Testis (tissue), 3 donors: ENCODE measurements around the gene TPCN1. TPM values are rescaled to one million over a fixed set of nuclear protein-coding genes. Genes with fewer than 3 reads are reported as not detected.

ENCODE experiments used
- DNase-seq: peaks from one replicate; pipeline ENCODE4 v3.0.0-alpha.2; 2019
- H3K27ac ChIP-seq, 2 donors: fragments of 200-600 bp; sonication (generic); one replicate each; pipeline ENCODE4 v1.5.1; 2019
- H3K27me3 ChIP-seq: fragments of 200-600 bp; sonication (generic); one replicate; pipeline ENCODE4 v1.5.1; 2019
- H3K36me3 ChIP-seq: fragments of 200-600 bp; sonication (generic); one replicate; pipeline ENCODE4 v1.5.1; 2017; ENCODE audit warnings: low read depth; ENCODE audit errors: missing control alignments
- H3K4me1 ChIP-seq: fragments of 200-600 bp; sonication (generic); one replicate; pipeline ENCODE4 v1.5.1; 2019
- H3K4me3 ChIP-seq, 2 donors: fragments of 200-600 bp; sonication (generic); one replicate each; pipeline ENCODE4 v1.5.1; 2017 to 2019
- H3K9me3 ChIP-seq: fragments of 200-600 bp; sonication (generic); one replicate; pipeline ENCODE4 v1.5.1; 2017
- CTCF ChIP-seq, 3 experiments: fragments of 450-650 bp in 2 of 3; fragments of 200-600 bp in 1 of 3; sonication (generic) in 1 of 3; IDR thresholded peaks; one replicate each; pipeline ENCODE4 v1.5.1; 2016 to 2019; ENCODE audit warnings: antibody characterized with exemption in 3 of 3, mild to moderate bottlenecking in 2 of 3, moderate library complexity in 1 of 3
- POLR2A ChIP-seq: fragments of 450-650 bp; IDR thresholded peaks from one replicate; pipeline ENCODE4 v1.6.1; 2017; ENCODE audit warnings: antibody characterized with exemption, mild to moderate bottlenecking, moderate library complexity
- WGBS, 2 donors: methylation state at CpG; one replicate each; pipeline ENCODE4 v1.1.5; 2018; 5-methylcytosine and 5-hydroxymethylcytosine counted together
- intact Hi-C: fragments of 100-400 bp; cut with DNase I; formaldehyde crosslinking; loops from one replicate; pipeline ENCODE4 v1.15.1; 2023; ENCODE audit warnings: low total_unique reads
- polyA plus RNA-seq: library from polyadenylated mRNA; stranded (reverse); fragments of 350-450 nt; fragmentation: Illumina TruSeq; extraction: RNeasy Lipid Tissue Mini Kit (QIAGEN cat#74804); gene quantifications from one replicate; pipeline ENCODE4 v1.2.3, GENCODE V29; 2014; ENCODE audit warnings: low read depth, low replicate concordance; ENCODE audit not compliant: insufficient read depth
- total RNA-seq, 2 donors: library from RNA; depleted of rRNA; stranded (reverse); fragments of >200 nt; gene quantifications; one replicate each; pipeline ENCODE4 v1.2.3, GENCODE V29; 2016

The TPCN1 gene
- total and polyA plus RNA-seq, 3 donors from 2014 or later = 33.4 to 73.0 (median 48.7) TPM

- no peaks in the 10 kb centered on the region for H3K27me3 ChIP-seq
- no peak for DNase-seq
- H3K27ac ChIP-seq = no peak overlapping the region
- peaks cover 22% of the 10 kb centered on the region for H3K4me1 ChIP-seq
- 87 to 93% methylated on average over 8 to 12 of the region's 12 CpGs for WGBS, 2 donors
- TF ChIP-seq CTCF (IDR thresholded peaks at IDR 0.05) (no peak), POLR2A (no peak)
- no peak overlapping the region for H3K4me3 ChIP-seq
- no peaks in the 10 kb centered on the region for H3K36me3 ChIP-seq
- intact Hi-C loops = no loop called here
- no peaks in the 10 kb centered on the region for H3K9me3 ChIP-seq
These were observed 21.1 kb upstream of the TPCN1 start for GRCh38 chr12:113200021-113200797.

- DNase-seq = no peak
- no peaks in the 10 kb centered on the region for H3K9me3 ChIP-seq
- intact Hi-C loops = no loop called here
- WGBS, 2 donors = 70 to 71% methylated on average over 5 to 14 of the region's 14 CpGs
- no peak for TF ChIP-seq CTCF (IDR thresholded peaks at IDR 0.05)
- no peak for TF ChIP-seq POLR2A
- H3K4me3 ChIP-seq = no peak overlapping the region
- H3K27ac ChIP-seq = no peak overlapping the region
- H3K27me3 ChIP-seq = no peaks in the 10 kb centered on the region
- H3K36me3 ChIP-seq = no peaks in the 10 kb centered on the region
- H3K4me1 ChIP-seq = peaks cover 23% of the 10 kb centered on the region
These were observed 19.8 kb upstream of the TPCN1 start for GRCh38 chr12:113201187-113202177.

GRCh38 chr12:113202300-113203075 lies 18.8 kb upstream of the TPCN1 start:
- no peak for TF ChIP-seq POLR2A
- no peak for TF ChIP-seq CTCF (IDR thresholded peaks at IDR 0.05)
- no peak overlapping the region for H3K4me3 ChIP-seq
- H3K4me1 ChIP-seq = peaks cover 23% of the 10 kb centered on the region
- H3K27me3 ChIP-seq = no peaks in the 10 kb centered on the region
- H3K27ac ChIP-seq = no peak overlapping the region
- 91 to 97% methylated on average over 4 of the region's 4 CpGs for WGBS, 2 donors
- H3K36me3 ChIP-seq = no peaks in the 10 kb centered on the region
- intact Hi-C loops = no loop called here
- DNase-seq = no peak
- no peaks in the 10 kb centered on the region for H3K9me3 ChIP-seq

GRCh38 chr12:113203852-113204760 lies 17.2 kb upstream of the TPCN1 start:
- H3K27ac ChIP-seq = peak overlapping the region in 1 of 2 donors; percentile 8
- no peaks in the 10 kb centered on the region for H3K27me3 ChIP-seq
- TF ChIP-seq POLR2A = no peak
- no peak for TF ChIP-seq CTCF (IDR thresholded peaks at IDR 0.05)
- 67 to 74% methylated on average over 8 of the region's 8 CpGs for WGBS, 2 donors
- H3K4me1 ChIP-seq = peaks cover 23% of the 10 kb centered on the region
- DNase-seq = no peak
- no peaks in the 10 kb centered on the region for H3K9me3 ChIP-seq
- no peaks in the 10 kb centered on the region for H3K36me3 ChIP-seq
- intact Hi-C loops = no loop called here
- no peak overlapping the region for H3K4me3 ChIP-seq
